Limb (tissue), 2 donors: ENCODE measurements around the gene APOH.

Experiments used
- DNase-seq, 2 donors: peaks; one replicate each; pipeline ENCODE4 v3.0.0-alpha.2; 2016; ENCODE audit errors: extremely low spot score in 2 of 2

The APOH gene

DNA sequence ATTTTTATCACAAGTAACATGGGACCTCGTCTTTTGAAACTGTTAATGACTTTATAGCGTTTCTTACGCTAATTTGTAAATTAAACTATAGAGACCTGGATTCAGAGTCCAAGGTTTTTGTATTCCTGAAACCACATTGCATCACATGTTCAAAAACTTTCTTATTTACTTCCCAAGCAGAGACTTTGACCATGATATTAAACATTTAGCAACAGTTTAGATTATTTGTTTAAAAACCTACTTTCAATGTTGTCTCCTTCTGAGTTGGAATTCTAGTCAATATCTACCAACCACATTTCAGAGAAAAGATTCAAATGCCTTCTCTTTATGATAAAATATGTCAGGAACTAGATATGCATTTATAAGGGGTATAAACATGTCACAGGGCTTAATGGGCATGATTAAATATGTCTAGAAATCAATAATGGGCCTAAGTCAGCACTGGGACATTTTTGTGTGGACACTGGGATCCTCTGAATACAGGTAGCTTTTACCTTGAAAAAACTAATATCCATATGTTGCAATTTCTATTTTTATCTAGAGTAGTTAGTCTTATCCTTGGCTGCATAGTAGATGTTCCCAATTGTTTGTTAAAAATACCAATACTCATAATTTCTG is 6.3 kb upstream of the APOH start:
- no peak for DNase-seq

DNA sequence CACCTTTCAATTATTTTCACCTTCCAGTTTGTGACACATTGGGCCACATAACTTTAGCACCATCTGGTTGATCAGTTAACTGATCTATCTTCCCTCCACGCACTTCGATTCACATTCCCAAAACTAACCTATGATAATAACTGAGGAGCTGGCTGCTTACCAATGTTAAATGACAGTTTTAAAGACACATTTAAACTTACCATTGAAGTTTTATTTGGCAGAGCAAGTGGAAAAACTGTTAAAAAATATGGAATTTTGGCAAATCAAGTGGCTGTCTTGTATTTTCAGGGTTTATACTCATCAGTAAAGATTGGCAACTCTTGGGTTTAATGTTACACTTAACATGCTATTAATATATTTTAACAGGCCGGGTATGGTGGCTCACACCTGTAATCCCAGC is 5.4 kb upstream of the APOH start:
- DNase-seq = no peak

DNA sequence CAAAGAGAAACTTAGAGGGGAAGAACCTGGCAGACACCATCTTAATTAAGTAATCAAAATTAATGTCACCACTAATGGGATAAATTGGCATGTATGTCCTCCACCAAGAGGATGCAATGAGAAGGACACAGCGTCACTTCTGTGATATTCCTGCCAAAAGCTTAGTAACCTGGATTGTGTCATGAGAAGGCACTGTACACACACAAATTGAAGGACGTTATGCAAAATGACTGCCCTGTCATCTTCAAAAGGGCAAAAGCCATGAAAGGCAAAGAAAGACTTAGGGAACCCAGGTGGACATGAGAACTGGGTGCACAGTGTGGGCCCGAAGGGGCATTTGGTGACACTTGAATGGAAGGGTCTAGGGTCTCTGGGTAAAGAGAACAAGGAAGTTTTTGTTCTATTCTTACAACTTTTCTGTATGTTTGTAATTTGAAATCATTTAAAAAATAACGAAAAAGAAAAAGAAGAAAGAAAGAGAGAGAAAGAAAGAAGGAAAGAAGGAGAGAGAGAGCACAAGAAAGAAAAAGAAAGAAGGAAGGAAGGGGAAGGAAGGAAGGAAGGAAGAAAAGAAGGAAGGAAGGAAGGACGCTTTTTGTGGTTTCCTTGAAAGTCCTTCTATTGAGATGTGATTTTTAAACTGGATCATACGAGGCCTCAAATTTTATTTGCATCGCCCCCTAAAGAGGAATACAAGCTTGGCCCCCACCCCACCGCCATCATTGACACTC is 4.0 kb upstream of the APOH start:
- DNase-seq = no peak

DNA sequence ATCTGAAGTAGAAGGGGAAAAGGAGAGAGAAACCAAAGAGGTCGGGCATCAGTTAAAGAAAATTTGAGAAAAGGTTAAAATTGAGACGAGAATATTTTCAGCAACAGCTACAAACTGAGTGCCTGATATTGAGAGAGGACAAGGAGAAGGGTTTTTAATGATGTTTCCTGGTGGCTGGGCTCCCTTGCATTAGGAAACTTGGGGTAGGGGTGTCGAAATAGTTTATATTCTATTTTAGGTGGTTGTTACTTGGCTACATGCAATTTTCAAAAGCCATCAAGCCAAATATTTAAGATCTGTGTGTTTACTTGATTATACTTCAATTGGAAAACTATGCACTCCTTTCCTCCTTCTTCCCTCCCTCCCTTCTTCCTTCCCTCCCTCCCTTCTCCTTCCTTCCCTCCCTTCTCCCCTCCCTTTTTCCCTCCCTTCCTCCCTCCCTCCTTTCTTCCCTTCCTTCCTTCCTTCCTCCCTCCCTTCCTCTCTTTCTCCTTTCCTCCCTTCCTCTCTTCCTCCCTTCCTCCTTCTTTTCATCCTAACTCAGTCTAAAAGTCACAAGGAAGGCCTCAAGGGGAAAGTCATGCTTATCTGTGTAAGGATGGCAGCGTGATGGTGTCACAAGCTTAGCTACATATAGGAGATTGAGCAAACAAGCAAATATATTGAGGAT is 1.8 kb upstream of the APOH start:
- DNase-seq = no peak

GRCh38 chr17:66229783-66230538 is 746 bp upstream of the APOH start:
- no peak for DNase-seq

DNA sequence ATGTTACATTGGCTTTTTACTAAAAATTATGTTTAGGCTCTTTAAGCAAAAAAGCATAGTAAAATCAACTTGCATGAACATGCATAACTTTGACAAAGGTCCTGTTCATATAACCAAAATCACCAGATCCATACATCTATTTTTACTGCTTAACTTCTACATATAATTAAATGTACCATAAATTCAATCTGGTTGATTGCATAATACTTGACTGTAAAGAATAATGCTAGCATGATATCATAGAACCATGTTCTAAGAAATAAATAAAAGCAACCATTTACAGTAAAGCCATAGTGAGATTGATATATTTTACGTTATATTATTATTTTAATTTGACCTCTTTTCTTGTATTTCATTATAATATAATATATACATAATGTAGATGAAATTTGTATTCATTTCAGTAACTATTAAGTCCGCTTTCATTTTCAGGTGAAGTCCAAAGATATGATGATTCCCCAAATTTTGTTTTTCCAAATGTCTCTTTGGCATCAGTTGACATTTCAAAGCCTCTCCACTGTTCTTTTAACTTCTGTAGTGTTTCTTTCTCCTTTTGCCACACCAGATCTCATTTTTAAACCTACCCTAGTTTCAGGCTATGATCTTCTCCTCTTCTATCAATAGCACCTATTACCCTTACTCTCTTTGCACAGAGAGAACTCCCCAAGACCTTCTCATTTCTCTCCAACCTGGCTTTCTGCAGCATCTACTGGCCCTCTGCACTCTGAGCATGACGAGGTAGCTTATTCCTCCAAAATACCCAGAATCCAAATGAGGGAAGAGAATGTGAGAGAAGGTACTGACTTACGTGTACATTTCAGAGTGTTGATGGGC is 1.8 kb downstream of the APOH start:
- no peak for DNase-seq

- DNase-seq = no peak
Measured at GRCh38 chr17:66222798-66223350, 6.3 kb downstream of the APOH start.

GRCh38 chr17:66221755-66222530 is 7.3 kb downstream of the APOH start:
- DNase-seq = no peak

- DNase-seq = no peak
Measured at GRCh38 chr17:66221343-66221742, 7.9 kb downstream of the APOH start.

DNA sequence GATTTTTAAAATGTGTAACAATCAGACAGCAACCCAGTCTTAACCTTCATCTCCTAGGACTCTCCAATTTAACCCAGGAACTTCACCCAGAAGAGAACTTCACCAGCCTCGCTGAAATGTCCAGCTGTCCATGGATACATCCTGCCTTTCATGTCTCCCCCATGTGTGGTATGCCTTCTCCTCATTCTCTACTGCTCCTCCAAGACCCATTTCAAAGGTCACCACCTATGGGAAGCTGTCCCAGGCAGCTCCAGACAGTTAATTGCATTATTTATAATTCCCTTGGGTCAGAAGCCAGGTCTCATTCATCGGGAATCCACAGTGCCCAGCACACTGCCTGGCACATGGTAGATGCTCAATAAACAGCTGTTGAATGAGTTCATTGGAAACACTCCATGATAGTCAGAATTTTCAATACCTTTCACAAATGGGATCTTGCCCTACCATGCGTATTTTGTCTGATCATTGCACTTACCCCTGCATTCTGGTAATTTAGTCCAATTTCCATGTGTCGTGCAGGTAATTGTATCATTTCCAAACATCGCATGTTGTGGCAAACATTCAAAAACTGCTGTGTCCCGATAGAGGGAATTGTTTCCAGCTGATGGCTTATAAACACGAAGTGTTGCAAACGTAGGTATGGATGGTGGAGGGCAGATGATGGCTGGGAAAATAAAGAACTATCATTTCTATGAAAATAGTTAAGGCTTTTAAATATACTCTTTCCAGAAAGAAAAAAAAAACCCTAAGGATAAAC is 9.0 kb downstream of the APOH start:
- DNase-seq = no peak

DNA sequence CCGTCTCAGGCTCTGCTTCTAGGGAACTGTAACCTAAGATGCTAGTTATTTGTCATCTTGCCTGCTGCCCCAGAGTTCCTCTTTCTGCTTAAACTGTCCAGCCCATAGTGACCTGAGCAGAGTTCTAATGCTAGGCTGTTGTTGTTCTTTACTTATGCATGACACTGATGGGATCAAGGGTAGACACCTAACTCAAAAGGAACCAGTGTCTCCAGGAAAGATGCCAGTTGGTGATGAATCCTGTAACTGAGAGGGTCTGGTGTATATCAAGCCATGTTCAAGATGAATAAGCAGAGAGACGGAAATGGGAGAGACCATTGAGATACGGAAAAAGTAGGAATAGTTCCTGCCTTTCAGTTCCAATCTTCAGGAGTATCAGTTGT is 13.7 kb downstream of the APOH start:
- no peak for DNase-seq

DNA sequence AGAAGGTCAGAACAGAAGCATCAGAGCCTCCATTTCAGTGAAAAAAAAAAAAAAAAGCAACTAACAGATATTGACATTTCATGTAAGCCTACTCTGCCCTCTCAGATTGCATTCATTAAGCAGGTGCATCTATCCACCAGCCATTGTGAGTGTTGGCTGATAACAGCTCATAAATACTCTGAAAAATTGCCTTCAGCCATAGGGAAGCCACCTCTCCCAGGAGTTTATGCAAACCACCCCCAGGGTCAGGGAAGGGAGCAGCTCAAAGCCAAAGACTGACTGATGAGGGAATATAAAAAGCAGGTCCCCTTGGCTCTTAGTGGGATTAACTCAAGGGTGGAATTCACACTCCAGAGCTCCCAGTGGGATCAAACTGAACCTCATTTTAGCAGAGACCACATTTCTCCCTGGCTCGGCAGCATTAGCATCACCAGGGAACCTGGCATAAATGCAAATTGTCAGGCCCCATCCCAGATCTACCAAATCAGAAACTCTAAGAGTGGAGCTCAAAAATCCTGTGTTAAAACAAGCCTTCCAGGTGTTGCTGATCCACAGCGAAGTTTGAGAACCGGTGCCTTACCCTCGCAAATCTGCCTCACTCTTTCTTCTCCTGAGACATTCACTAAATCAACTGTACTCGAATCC is 14.2 kb downstream of the APOH start:
- no peak for DNase-seq

GRCh38 chr17:66211047-66211810 is 18.0 kb downstream of the APOH start:
- DNase-seq = no peak

DNA sequence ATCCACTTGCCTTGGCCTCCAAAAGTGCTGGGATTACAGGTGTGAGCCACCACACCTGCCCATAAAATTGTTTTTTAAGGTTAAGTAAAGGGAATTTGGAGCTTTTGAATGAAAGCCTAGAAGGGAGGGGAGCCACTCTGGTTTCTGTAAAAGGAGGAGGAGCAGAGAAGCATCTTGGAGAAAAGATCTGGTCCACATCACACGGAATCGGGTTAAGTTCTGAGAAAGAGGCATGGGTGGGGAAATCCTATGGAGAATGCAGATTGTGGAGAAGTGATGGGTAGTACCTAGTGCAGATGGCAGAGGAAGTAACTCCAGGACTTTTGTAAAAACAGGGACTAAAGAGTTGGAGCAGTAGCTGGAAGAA is 19.0 kb downstream of the APOH start:
- no peak for DNase-seq

- DNase-seq = no peak
Measured at GRCh38 chr17:66207936-66208335, 21.3 kb downstream of the APOH start.

GRCh38 chr17:66203274-66204015 is 25.8 kb downstream of the APOH start:
- DNase-seq = no peak

DNA sequence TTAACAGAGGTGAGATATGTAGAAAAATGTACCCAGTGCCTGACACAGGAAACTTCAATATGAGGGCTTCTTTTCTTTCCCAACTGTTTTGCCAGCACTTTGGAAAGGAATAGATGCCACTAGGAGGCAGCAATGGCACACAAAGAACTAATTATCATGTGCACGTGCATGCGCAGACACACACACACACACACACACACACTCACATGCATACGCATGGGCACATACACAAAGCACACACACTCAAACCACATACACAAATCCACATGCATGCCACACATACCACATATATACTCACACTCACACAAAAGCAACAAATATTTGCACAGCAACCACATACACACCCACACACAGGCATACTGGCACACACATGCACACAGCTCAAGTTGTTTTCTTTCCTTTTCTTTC is 28.5 kb downstream of the APOH start:
- DNase-seq = peak; percentile 41 to 74

DNA sequence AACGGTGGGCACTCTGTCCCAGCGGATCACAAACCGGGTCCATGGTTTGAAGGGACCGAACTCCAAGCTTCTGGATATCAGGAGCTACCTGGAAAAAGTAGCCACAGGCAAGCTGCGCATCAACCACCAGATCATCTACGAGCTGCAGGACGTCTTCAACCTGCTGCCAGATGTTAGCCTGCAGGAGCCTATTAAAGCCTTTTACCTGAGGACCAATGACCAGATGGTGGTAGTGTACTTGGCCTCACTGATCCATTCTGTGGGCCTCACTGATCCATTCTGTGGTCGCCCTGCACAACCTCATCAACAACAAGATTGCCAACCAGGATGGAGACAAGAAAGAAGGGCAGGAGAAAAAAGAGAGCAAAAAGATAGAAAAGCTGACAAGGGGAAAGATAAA is 31.0 kb downstream of the APOH start:
- DNase-seq = no peak
